MCF 10A (cell line): ENCODE measurements around the gene IGFN1. TPM values are rescaled to one million over a fixed set of nuclear protein-coding genes. Genes with fewer than 3 reads are reported as not detected.
A peak's percentile ranks its signal among the peaks of the same experiment; 100 is the strongest.

Experiments used
- BruUV-seq: library from RNA; stranded (reverse); fragments of 400-500 nt; replicated peaks from 2 replicates; lab custom pipeline; 2021; lab: Mats Ljungman, UMichigan
- CTCF ChIA-PET: fragments of 300-600 bp; sonication (Branson Sonifier 250); formaldehyde crosslinking; extraction: SDS; loops from one replicate; lab custom pipeline; 2021; ENCODE audit warnings: antibody characterized with exemption, inconsistent platforms; lab: Yijun Ruan, JAX
- POLR2A ChIA-PET: fragments of 300-600, 350-650 bp; sonication (Branson Sonifier 250); formaldehyde crosslinking; extraction: SDS; loops from one replicate; lab custom pipeline; 2020; ENCODE audit warnings: antibody characterized with exemption, inconsistent platforms; lab: Yijun Ruan, JAX
- DNase-seq: peaks from one replicate; pipeline ENCODE4 v3.0.0-alpha.2; 2018; ENCODE audit not compliant: unreplicated experiment
- H3K27ac Mint-ChIP-seq: one replicate; pipeline ENCODE4 v1.8.0; 2022; ENCODE audit warnings: mild to moderate bottlenecking, low read depth, mixed read lengths; ENCODE audit not compliant: unreplicated experiment
- H3K27me3 Mint-ChIP-seq: one replicate; pipeline ENCODE4 v1.8.0; 2022; ENCODE audit warnings: mixed read lengths; ENCODE audit not compliant: insufficient read depth, unreplicated experiment
- H3K36me3 Mint-ChIP-seq: one replicate; pipeline ENCODE4 v1.8.0; 2022; ENCODE audit warnings: mild to moderate bottlenecking, moderate library complexity, mixed read lengths; ENCODE audit not compliant: insufficient read depth, unreplicated experiment
- H3K4me1 Mint-ChIP-seq: one replicate; pipeline ENCODE4 v1.8.0; 2022; ENCODE audit warnings: mixed read lengths; ENCODE audit not compliant: insufficient read depth, unreplicated experiment
- H3K4me3 Mint-ChIP-seq: one replicate; pipeline ENCODE4 v1.8.0; 2022; ENCODE audit warnings: mild to moderate bottlenecking, moderate library complexity, mixed read lengths; ENCODE audit not compliant: unreplicated experiment
- H3K9me3 Mint-ChIP-seq: one replicate; pipeline ENCODE4 v1.8.0; 2022; ENCODE audit warnings: mixed read lengths; ENCODE audit not compliant: unreplicated experiment
- intact Hi-C: fragments of 100-400 bp; cut with micrococcal nuclease; formaldehyde crosslinking; loops from 2 replicates; pipeline ENCODE4 v1.14.1; 2022
- total RNA-seq: library from RNA; stranded (reverse); gene quantifications from 2 replicates; pipeline ENCODE4 v1.2.3, GENCODE V29; 2022
- TF ChIP-seq, protein P1 (sequence below): fragments of 200-600 bp; IDR thresholded peaks from one replicate; pipeline ENCODE4 v1.8.0; 2022; ENCODE audit warnings: antibody characterized with exemption, mild to moderate bottlenecking; ENCODE audit not compliant: unreplicated experiment

IGFN1 gene
- total RNA-seq, 1 experiment from 2014 or later: 0.26 TPM

DNA sequence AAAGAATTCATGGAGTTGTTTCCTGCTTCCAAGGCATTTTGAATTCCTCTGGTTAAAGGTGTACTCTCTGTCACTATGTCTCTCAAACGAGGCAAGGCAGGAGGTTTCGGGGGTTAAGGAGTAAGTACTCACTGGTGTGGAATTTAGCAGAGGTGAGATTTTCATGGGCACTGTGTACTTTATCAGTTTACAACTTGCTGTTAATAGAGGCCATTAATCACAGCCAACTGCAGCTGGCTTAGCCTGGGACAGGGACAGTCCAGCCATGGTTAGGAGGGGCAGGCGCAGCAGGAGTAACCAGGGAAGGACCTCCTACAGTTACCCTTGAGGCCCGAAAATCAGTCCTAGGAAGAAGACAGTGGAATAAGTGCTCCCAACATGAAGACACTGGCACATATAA, 18.3 kb upstream of the IGFN1 start:
- intact Hi-C loops: no loop called here
- ChIA-PET CTCF (interaction anchor here (0.6 to 5.4 kb wide), 8 partner anchors 14 to 230 kb away, joined by 3 to 36 read pairs (median 4); partner anchors contain the start of gene TMEM9), POLR2A (interaction anchor here (0.6 to 5.2 kb wide), 3 partner anchors 15 to 27 kb away, joined by 3 to 40 read pairs (median 3); partner anchors contain the start of gene TMEM9)
- Mint-ChIP-seq H3K36me3 (no peaks in the 10 kb centered on the region), H3K4me1 (peaks cover 27% of the 10 kb centered on the region), H3K27ac (no peak overlapping the region), H3K9me3 (no peaks in the 10 kb centered on the region), H3K4me3 (no peak overlapping the region), H3K27me3 (no peaks in the 10 kb centered on the region)
- BruUV-seq: no TSS peak
- TF ChIP-seq, protein P1, sequence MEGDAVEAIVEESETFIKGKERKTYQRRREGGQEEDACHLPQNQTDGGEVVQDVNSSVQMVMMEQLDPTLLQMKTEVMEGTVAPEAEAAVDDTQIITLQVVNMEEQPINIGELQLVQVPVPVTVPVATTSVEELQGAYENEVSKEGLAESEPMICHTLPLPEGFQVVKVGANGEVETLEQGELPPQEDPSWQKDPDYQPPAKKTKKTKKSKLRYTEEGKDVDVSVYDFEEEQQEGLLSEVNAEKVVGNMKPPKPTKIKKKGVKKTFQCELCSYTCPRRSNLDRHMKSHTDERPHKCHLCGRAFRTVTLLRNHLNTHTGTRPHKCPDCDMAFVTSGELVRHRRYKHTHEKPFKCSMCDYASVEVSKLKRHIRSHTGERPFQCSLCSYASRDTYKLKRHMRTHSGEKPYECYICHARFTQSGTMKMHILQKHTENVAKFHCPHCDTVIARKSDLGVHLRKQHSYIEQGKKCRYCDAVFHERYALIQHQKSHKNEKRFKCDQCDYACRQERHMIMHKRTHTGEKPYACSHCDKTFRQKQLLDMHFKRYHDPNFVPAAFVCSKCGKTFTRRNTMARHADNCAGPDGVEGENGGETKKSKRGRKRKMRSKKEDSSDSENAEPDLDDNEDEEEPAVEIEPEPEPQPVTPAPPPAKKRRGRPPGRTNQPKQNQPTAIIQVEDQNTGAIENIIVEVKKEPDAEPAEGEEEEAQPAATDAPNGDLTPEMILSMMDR: no peak
- no peak for DNase-seq

DNA sequence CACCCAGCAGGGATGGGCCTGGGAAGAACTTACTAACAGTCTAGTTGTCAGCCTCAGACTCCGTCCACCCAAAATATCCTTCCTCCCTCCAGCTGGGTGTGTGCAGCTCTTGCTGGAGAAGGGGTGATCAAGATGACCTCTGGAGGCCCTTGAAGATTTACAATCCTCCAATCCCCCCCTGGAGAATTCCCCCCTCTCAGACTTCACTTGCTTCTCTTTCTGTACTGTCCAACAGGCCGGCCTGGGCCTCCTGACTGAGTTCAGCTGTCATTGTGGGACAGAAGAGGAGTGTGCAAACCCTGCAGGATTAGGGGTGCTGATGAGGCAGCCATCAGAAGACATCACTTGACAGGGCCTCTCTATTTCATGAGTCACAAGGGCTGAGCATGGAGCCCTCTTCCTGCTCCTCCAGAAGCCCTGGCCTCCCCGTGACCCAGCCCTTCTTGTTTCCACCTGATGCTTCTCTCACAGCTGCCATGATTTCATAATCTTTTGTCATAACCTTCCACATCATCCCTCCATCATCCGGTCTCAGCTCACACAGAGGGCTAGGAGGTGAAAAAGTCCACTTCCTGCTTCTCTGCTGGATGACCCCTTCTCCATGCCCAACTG, 17.5 kb upstream of the IGFN1 start:
- BruUV-seq: no TSS peak
- TF ChIP-seq, protein P1: no peak
- intact Hi-C loops: no loop called here
- Mint-ChIP-seq H3K36me3 (no peaks in the 10 kb centered on the region), H3K9me3 (no peaks in the 10 kb centered on the region), H3K4me3 (no peak overlapping the region), H3K27ac (no peak overlapping the region), H3K27me3 (no peaks in the 10 kb centered on the region), H3K4me1 (peaks cover 29% of the 10 kb centered on the region)
- POLR2A ChIA-PET: interaction anchor here (0.7 to 5.2 kb wide), 4 partner anchors 10 to 224 kb away, joined by 3 to 40 read pairs (median 4); partner anchors contain the start of gene TMEM9
- peak; percentile 69 for DNase-seq
- CTCF ChIA-PET: interaction anchor here (1.0 to 5.4 kb wide), 9 partner anchors 13 to 212 kb away, joined by 3 to 36 read pairs (median 6); no protein-coding TSS in a partner anchor

DNA sequence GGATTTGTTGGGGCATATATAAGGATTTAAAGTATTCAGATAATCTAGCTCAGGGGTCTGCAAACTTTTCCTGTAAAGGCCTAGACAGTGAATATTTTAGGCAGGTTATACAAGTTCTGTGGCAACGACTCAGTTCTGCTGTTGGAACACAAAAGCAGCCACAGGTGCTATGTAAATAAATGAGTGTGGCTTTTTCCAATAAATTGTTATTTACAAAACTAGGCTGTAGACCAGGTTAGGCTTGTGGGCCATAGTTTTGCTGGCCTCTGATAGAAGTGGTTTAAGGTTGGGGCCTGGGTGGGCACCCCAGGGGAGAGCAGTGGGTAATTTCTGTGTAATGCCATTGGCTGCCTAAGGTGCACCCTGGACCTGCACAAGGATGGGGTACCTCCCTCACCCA, 16.9 kb upstream of the IGFN1 start:
- H3K27ac Mint-ChIP-seq: no peak overlapping the region
- peaks cover 29% of the 10 kb centered on the region for H3K4me1 Mint-ChIP-seq

More for the DNA sequence above, 16.9 kb upstream of the IGFN1 start:
- CTCF ChIA-PET: interaction anchor here (0.6 to 5.4 kb wide), 10 partner anchors 13 to 617 kb away, joined by 3 to 36 read pairs (median 6); no protein-coding TSS in a partner anchor
- no peaks in the 10 kb centered on the region for H3K9me3 Mint-ChIP-seq
- intact Hi-C loops: no loop called here
- BruUV-seq: no TSS peak
- no peak for DNase-seq
- H3K27me3 Mint-ChIP-seq: no peaks in the 10 kb centered on the region
- POLR2A ChIA-PET: interaction anchor here (0.7 to 5.2 kb wide), 3 partner anchors 10 to 224 kb away, joined by 4 to 40 read pairs (median 4); partner anchors contain the start of gene TMEM9
- TF ChIP-seq, protein P1: no peak
- H3K36me3 Mint-ChIP-seq: no peaks in the 10 kb centered on the region
- H3K4me3 Mint-ChIP-seq: no peak overlapping the region
